OCI-LY7 (cell line): ENCODE data around the gene SLC39A3. TPM values are rescaled to one million over a fixed set of nuclear protein-coding genes. Genes with fewer than 3 reads are reported as not detected.

Experiments used
- BruUV-seq: library from RNA; stranded (reverse); fragments of 400-500 nt; replicated peaks from 2 replicates; lab custom pipeline; 2021; lab: Mats Ljungman, UMichigan
- CTCF ChIA-PET: fragments of 300-600 bp; sonication (Branson Sonifier 250); formaldehyde crosslinking; loops from one replicate; lab custom pipeline; 2022; ENCODE audit warnings: antibody characterized with exemption; ENCODE audit not compliant: unreplicated experiment; lab: Charles Lee
- POLR2A ChIA-PET: fragments of 300-600 bp; sonication (Branson Sonifier 250); formaldehyde crosslinking; loops from one replicate; lab custom pipeline; 2022; ENCODE audit warnings: antibody characterized with exemption; lab: Charles Lee
- DNase-seq: peaks from one replicate; pipeline ENCODE4 v3.0.0-alpha.2; 2015; ENCODE audit warnings: low spot score
- H2AFZ ChIP-seq: fragments of 200-600 bp; sonication (generic), shearing (Covaris generic); 2 replicates; pipeline ENCODE4 v1.6.1; 2014; ENCODE audit warnings: mild to moderate bottlenecking, antibody characterized with exemption, low read length, moderate library complexity
- H3K27ac ChIP-seq: fragments of 200-600 bp; sonication (generic); 2 replicates; pipeline ENCODE4 v1.5.1; 2014; ENCODE audit warnings: mixed run types, low read depth, mild to moderate bottlenecking, moderate library complexity, low read length, inconsistent platforms; ENCODE audit not compliant: poor library complexity, severe bottlenecking
- H3K36me3 ChIP-seq: fragments of 200-600 bp; sonication (generic); 2 replicates; pipeline ENCODE4 v1.6.1; 2014; ENCODE audit warnings: mild to moderate bottlenecking, antibody characterized with exemption, low read length, moderate library complexity, mixed read lengths; ENCODE audit not compliant: insufficient read depth
- H3K4me1 ChIP-seq: fragments of 200-600 bp; sonication (generic); 2 replicates; pipeline ENCODE4 v1.5.1; 2014; ENCODE audit warnings: mild to moderate bottlenecking, low read length; ENCODE audit not compliant: insufficient read depth, poor library complexity, severe bottlenecking
- H3K4me2 ChIP-seq: fragments of 200-600 bp; sonication (generic); 2 replicates; pipeline ENCODE4 v1.6.1; 2014; ENCODE audit warnings: mild to moderate bottlenecking, low read length
- H3K4me3 ChIP-seq: fragments of 200-600 bp; sonication (generic); 2 replicates; pipeline ENCODE4 v1.5.1; 2014; ENCODE audit warnings: mild to moderate bottlenecking, low read depth, low read length; ENCODE audit not compliant: poor library complexity, severe bottlenecking
- H3K79me2 ChIP-seq: fragments of 200-600 bp; sonication (generic); 2 replicates; pipeline ENCODE4 v1.6.1; 2016; ENCODE audit warnings: low read depth, mild to moderate bottlenecking, low read length, moderate library complexity, mixed read lengths; ENCODE audit not compliant: insufficient read depth
- H3K9me2 ChIP-seq: fragments of 200-600 bp; sonication (generic); 2 replicates; pipeline ENCODE4 v1.6.1; 2016; ENCODE audit warnings: mild to moderate bottlenecking, low read length, mixed read lengths; ENCODE audit not compliant: insufficient read depth
- H3K9me3 ChIP-seq: fragments of 200-600 bp; sonication (generic); 2 replicates; pipeline ENCODE4 v1.6.1; 2014; ENCODE audit warnings: mild to moderate bottlenecking, mixed run types, low read length, mixed read lengths
- H4K20me1 ChIP-seq: fragments of 200-600 bp; sonication (generic); 2 replicates; pipeline ENCODE4 v1.6.1; 2014; ENCODE audit warnings: mild to moderate bottlenecking, antibody characterized with exemption, low read length, moderate library complexity, mixed read lengths; ENCODE audit not compliant: insufficient read depth
- EZH2phosphoT487 ChIP-seq: fragments of 200-600 bp; sonication (generic); IDR thresholded peaks from 2 replicates; pipeline ENCODE4 v1.6.1; 2018; ENCODE audit warnings: low read depth, borderline replicate concordance, mild to moderate bottlenecking, mixed run types, antibody characterized with exemption, low read length, moderate library complexity, mixed read lengths
- intact Hi-C: fragments of 100-400 bp; cut with micrococcal nuclease; formaldehyde crosslinking; loops from one replicate; pipeline ENCODE4 v1.10.0; 2022; ENCODE audit not compliant: unreplicated experiment
- total RNA-seq, 2 experiments: library from RNA; depleted of rRNA in 1 of 2; stranded (reverse); fragments of >200 nt in 1 of 2; shearing (Covaris generic) in 1 of 2; gene quantifications; 2 replicates each; pipeline ENCODE4 v1.2.3, GENCODE V29; 2014 to 2022
- TF ChIP-seq, protein P1 (sequence below): fragments of 200-600 bp; sonication (generic); conservative IDR thresholded peaks from 2 replicates; pipeline ENCODE4 v1.5.1; 2014; ENCODE audit warnings: mild to moderate bottlenecking, antibody characterized with exemption, low read length, moderate library complexity, mixed read lengths

SLC39A3 gene
- total RNA-seq, 2 experiments from 2014 or later: 45.6 to 46.8 TPM

DNA sequence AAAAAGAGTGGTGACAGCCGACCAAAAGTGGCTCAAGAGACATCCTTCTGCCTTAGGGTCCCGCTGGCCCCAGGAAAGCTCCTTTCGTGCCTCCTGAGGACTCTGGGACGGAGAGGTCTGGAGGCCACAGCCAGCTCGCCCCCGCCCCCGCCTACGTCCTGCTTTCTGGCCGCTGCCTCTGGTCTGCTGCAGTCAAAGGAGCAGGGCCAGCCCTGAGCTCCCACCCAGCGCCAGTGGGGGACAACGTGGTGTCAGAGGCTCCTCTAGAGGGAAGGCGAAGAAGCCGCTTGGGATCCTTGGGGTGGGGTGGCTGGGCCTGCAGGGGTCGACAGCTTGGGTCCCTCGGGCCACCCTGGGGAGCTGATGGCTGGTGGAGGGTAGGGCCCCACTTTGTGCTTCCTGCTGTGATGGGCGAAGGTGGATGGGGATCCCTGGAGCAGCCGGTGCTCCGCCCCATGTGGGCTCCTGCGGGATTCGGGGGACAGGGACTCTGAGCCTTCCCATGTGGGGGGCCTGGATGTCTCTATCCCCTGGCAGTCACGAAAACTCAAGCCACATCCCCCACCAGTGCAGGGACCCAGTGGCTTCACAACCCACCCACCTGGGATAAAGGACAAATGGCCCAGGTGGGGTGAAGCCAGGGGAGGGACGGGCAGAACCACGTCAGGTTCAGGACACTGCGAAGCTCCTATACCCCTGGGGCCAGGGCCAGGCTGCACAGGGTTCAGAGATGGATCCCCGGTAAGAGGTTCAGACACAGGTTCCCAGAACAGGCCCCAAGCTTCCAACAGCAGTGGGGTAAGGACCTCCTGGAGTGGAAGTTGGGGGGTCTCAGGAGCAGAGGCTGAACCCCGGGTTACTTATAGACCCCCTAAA, 9.6 kb downstream of the SLC39A3 start:
- CTCF ChIA-PET: no interaction called here
- Histone ChIP-seq H3K9me3 (no peaks in the 10 kb centered on the region), H3K4me1 (no peaks in the 10 kb centered on the region), H3K36me3 (peaks cover 13% of the 10 kb centered on the region; the same call in 1 of the 2 replicates), H3K4me2 (no peak overlapping the region), H4K20me1 (no peaks in the 10 kb centered on the region), H2AFZ (no peak overlapping the region), H3K4me3 (no peak overlapping the region), H3K9me2 (no peaks in the 10 kb centered on the region), H3K27ac (no peak overlapping the region), H3K79me2 (no peaks in the 10 kb centered on the region)
- POLR2A ChIA-PET: no interaction called here
- DNase-seq: no peak
- TF ChIP-seq, protein P1, sequence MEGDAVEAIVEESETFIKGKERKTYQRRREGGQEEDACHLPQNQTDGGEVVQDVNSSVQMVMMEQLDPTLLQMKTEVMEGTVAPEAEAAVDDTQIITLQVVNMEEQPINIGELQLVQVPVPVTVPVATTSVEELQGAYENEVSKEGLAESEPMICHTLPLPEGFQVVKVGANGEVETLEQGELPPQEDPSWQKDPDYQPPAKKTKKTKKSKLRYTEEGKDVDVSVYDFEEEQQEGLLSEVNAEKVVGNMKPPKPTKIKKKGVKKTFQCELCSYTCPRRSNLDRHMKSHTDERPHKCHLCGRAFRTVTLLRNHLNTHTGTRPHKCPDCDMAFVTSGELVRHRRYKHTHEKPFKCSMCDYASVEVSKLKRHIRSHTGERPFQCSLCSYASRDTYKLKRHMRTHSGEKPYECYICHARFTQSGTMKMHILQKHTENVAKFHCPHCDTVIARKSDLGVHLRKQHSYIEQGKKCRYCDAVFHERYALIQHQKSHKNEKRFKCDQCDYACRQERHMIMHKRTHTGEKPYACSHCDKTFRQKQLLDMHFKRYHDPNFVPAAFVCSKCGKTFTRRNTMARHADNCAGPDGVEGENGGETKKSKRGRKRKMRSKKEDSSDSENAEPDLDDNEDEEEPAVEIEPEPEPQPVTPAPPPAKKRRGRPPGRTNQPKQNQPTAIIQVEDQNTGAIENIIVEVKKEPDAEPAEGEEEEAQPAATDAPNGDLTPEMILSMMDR: no peak
- TF ChIP-seq EZH2phosphoT487: no peak
- intact Hi-C loops: no loop called here
- BruUV-seq: no TSS peak

DNA sequence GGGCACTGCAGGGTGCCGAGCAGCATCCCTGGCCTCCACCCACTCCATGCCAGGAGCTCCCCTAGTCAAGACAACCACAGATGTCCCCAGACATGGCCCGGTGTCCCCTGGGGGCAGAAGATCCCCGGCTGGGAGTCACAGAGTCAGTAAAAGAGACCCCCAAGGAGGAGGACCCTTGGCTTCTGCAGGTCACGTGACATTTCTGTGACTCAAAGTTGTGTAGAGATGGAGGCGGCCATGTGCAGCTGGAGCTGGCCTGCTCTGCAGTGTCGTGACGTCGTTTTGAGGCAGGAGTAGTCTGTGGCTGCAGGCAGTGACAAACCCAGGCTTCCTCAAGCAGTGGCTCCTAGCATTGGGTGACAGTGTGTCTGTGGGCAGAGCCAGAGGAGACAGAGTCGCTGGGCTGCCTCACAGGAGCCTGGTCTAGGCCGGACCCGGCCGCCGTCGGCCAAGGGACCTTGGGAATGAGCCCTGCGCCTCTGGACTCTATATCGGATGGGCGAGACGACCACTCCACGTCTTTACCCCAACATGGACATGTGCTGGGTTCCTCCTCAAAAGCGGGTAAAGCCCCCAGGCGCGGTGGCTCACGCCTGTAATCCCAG, 10.9 kb downstream of the SLC39A3 start:
- TF ChIP-seq EZH2phosphoT487: no peak
- TF ChIP-seq, protein P1: no peak
- no peak overlapping the region for H3K4me3 ChIP-seq
- no peak overlapping the region for H2AFZ ChIP-seq
- H3K4me1 ChIP-seq: no peaks in the 10 kb centered on the region
- POLR2A ChIA-PET: no interaction called here
- no peaks in the 10 kb centered on the region for H3K79me2 ChIP-seq
- no peak overlapping the region for H3K4me2 ChIP-seq
- H3K36me3 ChIP-seq: peaks cover under 1% of the 10 kb centered on the region; the same call in 1 of the 2 replicates
- H3K27ac ChIP-seq: no peak overlapping the region
- BruUV-seq: no TSS peak
- no peaks in the 10 kb centered on the region for H4K20me1 ChIP-seq
- no peaks in the 10 kb centered on the region for H3K9me3 ChIP-seq
- DNase-seq: no peak
- CTCF ChIA-PET: no interaction called here
- intact Hi-C loops: no loop called here
- H3K9me2 ChIP-seq: no peaks in the 10 kb centered on the region

DNA sequence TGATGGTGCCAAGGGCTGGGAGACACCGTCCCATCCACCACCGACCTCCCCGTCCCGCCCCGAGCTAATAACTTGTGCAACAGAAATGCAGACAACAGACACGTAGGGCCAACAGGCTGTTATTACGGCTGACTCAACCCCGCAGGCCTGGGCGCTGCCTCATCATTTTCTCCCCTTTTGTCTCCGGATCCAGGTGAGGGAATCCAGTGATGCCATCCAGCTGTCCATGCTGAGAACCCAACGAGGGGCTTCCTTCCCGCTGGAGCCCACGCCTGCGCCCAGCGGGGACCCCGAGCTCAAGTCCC, 12.2 kb downstream of the SLC39A3 start:
- Histone ChIP-seq H4K20me1 (no peaks in the 10 kb centered on the region), H3K79me2 (no peaks in the 10 kb centered on the region), H3K4me3 (no peak overlapping the region), H3K36me3 (no peaks in the 10 kb centered on the region), H3K4me1 (no peaks in the 10 kb centered on the region), H3K9me2 (no peaks in the 10 kb centered on the region), H2AFZ (no peak overlapping the region), H3K27ac (no peak overlapping the region), H3K9me3 (no peaks in the 10 kb centered on the region), H3K4me2 (no peak overlapping the region)
- DNase-seq: no peak
- ChIA-PET POLR2A (no interaction called here), CTCF (no interaction called here)
- no TSS peak for BruUV-seq
- TF ChIP-seq EZH2phosphoT487: no peak
- intact Hi-C loops: no loop called here
